Fibroblast of lung (primary cell): ENCODE measurements around the gene OSMR. TPM values are rescaled to one million over a fixed set of nuclear protein-coding genes. Genes with fewer than 3 reads are reported as not detected.

Source experiments
- DNase-seq, 2 donors: peaks; one replicate each; pipeline versions ENCODE4 v3.0.0 to v3.0.0-alpha.2; 2010; ENCODE audit warnings: low read depth in 2 of 2
- H2AFZ ChIP-seq: 2 replicates; pipeline ENCODE4 v1.5.1; 2012; ENCODE audit warnings: low read length, control low read depth, inconsistent platforms
- H3K27ac ChIP-seq: 2 replicates; pipeline ENCODE4 v1.5.1; 2011; ENCODE audit warnings: low read length, control low read depth; ENCODE audit not compliant: insufficient read depth
- H3K27me3 ChIP-seq: 2 replicates; pipeline ENCODE4 v1.5.1; 2011; ENCODE audit warnings: mild to moderate bottlenecking, low read length; ENCODE audit not compliant: control insufficient read depth, insufficient read depth
- H3K36me3 ChIP-seq: 2 replicates; pipeline ENCODE4 v1.5.1; 2011; ENCODE audit warnings: low read length; ENCODE audit not compliant: control insufficient read depth, insufficient read depth
- H3K4me1 ChIP-seq: 2 replicates; pipeline ENCODE4 v1.5.1; 2011; ENCODE audit warnings: low read length; ENCODE audit not compliant: control insufficient read depth, insufficient read depth; ENCODE audit errors: extremely low read depth
- H3K4me2 ChIP-seq: 2 replicates; pipeline ENCODE4 v1.5.1; 2011; ENCODE audit warnings: low read length, control low read depth; ENCODE audit not compliant: insufficient read depth; ENCODE audit errors: extremely low read depth
- H3K4me3 ChIP-seq, 4 experiments: fragments of 200-600 bp in 1 of 4; sonication (generic) in 1 of 4; replicated peaks in 1 of 4; 2 replicates each; pipeline ENCODE4 v1.5.1; 2011 to 2016; ENCODE audit warnings: low read length in 4 of 4, low read depth in 3 of 4, mild to moderate bottlenecking in 3 of 4, control low read depth in 2 of 4, inconsistent platforms in 1 of 4, mixed read lengths in 1 of 4; ENCODE audit not compliant: insufficient read depth in 1 of 4; ENCODE audit errors: control extremely low read depth in 1 of 4
- H3K79me2 ChIP-seq: 2 replicates; pipeline ENCODE4 v1.5.1; 2012; ENCODE audit warnings: mild to moderate bottlenecking, low read length, inconsistent platforms; ENCODE audit not compliant: control insufficient read depth, insufficient read depth
- H3K9ac ChIP-seq: 2 replicates; pipeline ENCODE4 v1.5.1; 2011; ENCODE audit warnings: mild to moderate bottlenecking, low read length, control low read depth; ENCODE audit not compliant: insufficient read depth
- H3K9me3 ChIP-seq: 2 replicates; pipeline ENCODE4 v1.5.1; 2012; ENCODE audit warnings: low read depth, low read length; ENCODE audit not compliant: control insufficient read depth, insufficient read depth
- H4K20me1 ChIP-seq: 2 replicates; pipeline ENCODE4 v1.5.1; 2011; ENCODE audit warnings: low read length; ENCODE audit not compliant: control insufficient read depth, insufficient read depth; ENCODE audit errors: extremely low read depth
- EZH2 ChIP-seq: IDR thresholded peaks from 2 replicates; pipeline ENCODE4 v1.5.1; 2012; ENCODE audit warnings: low read length, control low read depth, mild to moderate bottlenecking; ENCODE audit errors: missing control alignments
- polyA plus RNA-seq, 2 donors: library from polyadenylated mRNA; depleted of rRNA in 1 of 2; stranded (reverse) in 1 of 2; unstranded in 1 of 2; fragments of >200 nt; gene quantifications; 2 replicates each; pipeline ENCODE4 v1.2.1, GENCODE V29; 2011 to 2012; ENCODE audit warnings: missing spikeins in 1 of 2
- total RNA-seq: library from RNA; depleted of rRNA; stranded (reverse); fragments of >200 nt; gene quantifications from 2 replicates; pipeline ENCODE4 v1.2.1, GENCODE V29; 2014
- TF ChIP-seq, protein P1 (sequence below), 2 donors: IDR thresholded peaks in 1 of 2; conservative IDR thresholded peaks in 1 of 2; 1 replicate in 1 of 2; 2 replicates in 1 of 2; pipeline ENCODE4 v1.5.1; 2011 to 2012; ENCODE audit warnings: low read length in 2 of 2, control low read depth in 1 of 2, inconsistent platforms in 1 of 2, low read depth in 1 of 2, mild to moderate bottlenecking in 1 of 2

The OSMR gene
- total and polyA plus RNA-seq, 2 donors (not counting 1 experiment from before 2014, with no cell fraction given): 102 to 189 TPM

DNA sequence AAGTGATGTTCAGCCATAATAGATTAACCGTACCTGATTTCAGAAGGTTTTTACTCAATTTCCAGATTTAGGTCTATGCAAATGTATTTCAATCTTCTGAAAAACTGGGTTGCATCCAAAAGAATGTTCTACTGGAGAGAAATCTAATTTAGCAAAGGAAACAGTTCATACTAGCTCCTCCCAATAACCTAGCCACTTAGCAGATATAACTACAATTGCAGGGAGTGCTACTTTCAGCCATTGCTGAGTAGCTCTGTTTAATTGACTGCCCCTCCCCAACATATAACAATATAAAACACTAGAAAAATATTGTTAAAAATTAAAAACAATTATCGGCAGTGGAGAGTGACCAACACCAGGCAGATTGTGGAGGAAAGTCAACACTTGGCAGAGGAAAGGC, 7.9 kb upstream of the OSMR start:
- H3K36me3 ChIP-seq: peaks cover 5% of the 10 kb centered on the region
- no peak overlapping the region for H3K27ac ChIP-seq
- peaks cover 39% of the 10 kb centered on the region for H3K79me2 ChIP-seq
- no peaks in the 10 kb centered on the region for H3K4me1 ChIP-seq
- no peak overlapping the region for H3K4me2 ChIP-seq
- H3K4me3 ChIP-seq: no peak overlapping the region
- no peak overlapping the region for H3K9ac ChIP-seq
- no peak for TF ChIP-seq EZH2
- TF ChIP-seq, protein P1, sequence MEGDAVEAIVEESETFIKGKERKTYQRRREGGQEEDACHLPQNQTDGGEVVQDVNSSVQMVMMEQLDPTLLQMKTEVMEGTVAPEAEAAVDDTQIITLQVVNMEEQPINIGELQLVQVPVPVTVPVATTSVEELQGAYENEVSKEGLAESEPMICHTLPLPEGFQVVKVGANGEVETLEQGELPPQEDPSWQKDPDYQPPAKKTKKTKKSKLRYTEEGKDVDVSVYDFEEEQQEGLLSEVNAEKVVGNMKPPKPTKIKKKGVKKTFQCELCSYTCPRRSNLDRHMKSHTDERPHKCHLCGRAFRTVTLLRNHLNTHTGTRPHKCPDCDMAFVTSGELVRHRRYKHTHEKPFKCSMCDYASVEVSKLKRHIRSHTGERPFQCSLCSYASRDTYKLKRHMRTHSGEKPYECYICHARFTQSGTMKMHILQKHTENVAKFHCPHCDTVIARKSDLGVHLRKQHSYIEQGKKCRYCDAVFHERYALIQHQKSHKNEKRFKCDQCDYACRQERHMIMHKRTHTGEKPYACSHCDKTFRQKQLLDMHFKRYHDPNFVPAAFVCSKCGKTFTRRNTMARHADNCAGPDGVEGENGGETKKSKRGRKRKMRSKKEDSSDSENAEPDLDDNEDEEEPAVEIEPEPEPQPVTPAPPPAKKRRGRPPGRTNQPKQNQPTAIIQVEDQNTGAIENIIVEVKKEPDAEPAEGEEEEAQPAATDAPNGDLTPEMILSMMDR (conservative IDR thresholded peaks at IDR 0.05 in 1 of 2, IDR thresholded peaks at IDR 0.05 in 1 of 2; ENCODE audit: low read depth in 1 of 2, low read length in 2 of 2): no peak
- H2AFZ ChIP-seq: no peak overlapping the region
- no peaks in the 10 kb centered on the region for H4K20me1 ChIP-seq
- no peaks in the 10 kb centered on the region for H3K27me3 ChIP-seq
- no peaks in the 10 kb centered on the region for H3K9me3 ChIP-seq
- DNase-seq: no peak

DNA sequence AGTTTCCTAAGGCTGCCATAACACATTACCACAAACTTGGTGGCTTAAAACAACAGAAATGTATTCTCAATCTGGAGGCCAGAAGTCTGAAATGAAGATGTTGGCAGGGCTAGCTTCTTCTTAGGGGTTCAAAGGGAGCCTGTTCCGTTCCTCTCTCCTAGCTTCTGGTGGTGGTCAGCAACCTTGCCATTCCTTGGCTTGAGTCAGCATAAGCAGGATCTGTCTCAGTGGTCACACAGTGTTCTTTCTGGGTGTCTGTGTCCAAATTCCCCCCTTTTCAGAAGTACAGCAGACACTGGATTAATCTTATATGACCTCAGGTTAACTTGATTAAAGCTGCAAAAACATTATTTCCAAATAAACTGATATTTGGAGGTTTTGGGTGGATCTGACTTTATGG, 2.1 kb upstream of the OSMR start:
- no peaks in the 10 kb centered on the region for H4K20me1 ChIP-seq
- H3K4me2 ChIP-seq: peak overlapping the region; percentile 98
- H2AFZ ChIP-seq: no peak overlapping the region
- TF ChIP-seq, protein P1 (conservative IDR thresholded peaks at IDR 0.05 in 1 of 2, IDR thresholded peaks at IDR 0.05 in 1 of 2; ENCODE audit: low read depth in 1 of 2, low read length in 2 of 2): no peak
- no peak for TF ChIP-seq EZH2
- H3K9me3 ChIP-seq: no peaks in the 10 kb centered on the region
- no peaks in the 10 kb centered on the region for H3K27me3 ChIP-seq
- H3K79me2 ChIP-seq: peaks cover 79% of the 10 kb centered on the region
- peaks cover 3% of the 10 kb centered on the region for H3K4me1 ChIP-seq
- no peak overlapping the region for H3K9ac ChIP-seq
- DNase-seq: no peak
- peak overlapping the region in 3 of 4 experiments; percentile 15 to 96 (median 95) for H3K4me3 ChIP-seq
- H3K36me3 ChIP-seq: peaks cover 5% of the 10 kb centered on the region
- H3K27ac ChIP-seq: no peak overlapping the region

DNA sequence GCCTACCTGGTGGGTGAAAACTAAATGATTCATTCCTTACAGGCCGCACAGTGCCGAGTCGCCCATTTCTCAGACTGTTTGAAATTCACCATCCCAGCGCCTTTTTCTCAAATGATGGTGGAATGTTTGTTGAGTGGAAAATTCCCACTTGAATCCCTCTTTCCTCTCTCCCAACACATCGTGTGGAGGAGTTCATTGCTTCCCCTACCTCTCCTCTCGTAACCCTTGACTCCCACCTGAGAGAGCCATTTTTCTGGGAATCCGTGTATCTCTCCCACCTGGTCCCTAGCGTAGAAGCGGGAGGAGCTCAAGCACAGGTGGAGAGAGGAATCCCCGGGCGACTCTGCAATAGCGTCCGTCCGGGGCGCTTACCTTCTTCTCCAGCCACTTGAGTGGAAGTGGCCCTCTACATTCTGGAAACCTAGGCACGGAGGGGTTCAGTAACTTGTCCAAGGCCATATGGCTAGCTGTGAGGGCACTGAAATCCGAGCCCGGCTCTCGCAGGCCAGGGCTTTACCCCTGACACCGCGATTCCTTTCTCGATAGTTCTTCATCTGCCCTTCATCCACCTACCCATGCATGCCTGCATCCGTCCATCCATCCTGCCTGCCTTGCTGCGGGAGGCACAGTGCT, 683 bp downstream of the OSMR start:
- H3K4me3 ChIP-seq: peak overlapping the region; percentile 77 to 95 (median 82)
- no peak overlapping the region for H2AFZ ChIP-seq
- peak overlapping the region; percentile 100 for H3K9ac ChIP-seq
- no peaks in the 10 kb centered on the region for H3K9me3 ChIP-seq
- H3K4me1 ChIP-seq: peaks cover 3% of the 10 kb centered on the region
- peak overlapping the region; percentile 98 for H3K4me2 ChIP-seq
- peak in 1 of 2 donors; percentile 37 for DNase-seq
- H4K20me1 ChIP-seq: no peaks in the 10 kb centered on the region
- peak overlapping the region; percentile 99 for H3K27ac ChIP-seq
- TF ChIP-seq EZH2: no peak
- TF ChIP-seq, protein P1 (conservative IDR thresholded peaks at IDR 0.05 in 1 of 2, IDR thresholded peaks at IDR 0.05 in 1 of 2; ENCODE audit: low read depth in 1 of 2, low read length in 2 of 2): no peak
- no peaks in the 10 kb centered on the region for H3K27me3 ChIP-seq
- H3K36me3 ChIP-seq: peaks cover 3% of the 10 kb centered on the region
- peaks cover 87% of the 10 kb centered on the region for H3K79me2 ChIP-seq
